ENCODE results near the gene DAPL1.

GRCh38 chr2:158830201-158830600 is 35.1 kb downstream of the DAPL1 start:
- no peak for TF ChIP-seq CTCF (IDR thresholded peaks at IDR 0.05)
- TF ChIP-seq POLR2A (IDR thresholded peaks at IDR 0.05), result no peak

All from stomach (tissue), 4 donors.